Epithelial cell of proximal tubule (primary cell): ENCODE results near the gene MYO18A. TPM values are rescaled to one million over a fixed set of nuclear protein-coding genes. Genes with fewer than 3 reads are reported as not detected.

ENCODE experiments used
- DNase-seq: peaks from one replicate; pipeline ENCODE4 v3.0.0-alpha.2; 2011; ENCODE audit warnings: low read depth
- H3K4me3 ChIP-seq: 2 replicates; pipeline ENCODE4 v1.5.1; 2011; ENCODE audit warnings: low read depth, mild to moderate bottlenecking, low read length
- CTCF ChIP-seq: conservative IDR thresholded peaks from 2 replicates; pipeline ENCODE4 v1.5.1; 2012; ENCODE audit warnings: low read depth, mild to moderate bottlenecking, low read length
- total RNA-seq: library from RNA; depleted of rRNA; stranded (reverse); fragments of >200 nt; gene quantifications from 2 replicates; pipeline ENCODE4 v1.2.3, GENCODE V29; 2015

The MYO18A gene
- total RNA-seq, 1 donor from 2014 or later = 34.2 TPM

- no peak overlapping the region for H3K4me3 ChIP-seq
- DNase-seq = no peak
- no peak for TF ChIP-seq CTCF
These were observed 39.3 kb downstream of the MYO18A start for GRCh38 chr17:29140631-29141513.

- no peak for DNase-seq
- H3K4me3 ChIP-seq = no peak overlapping the region
- TF ChIP-seq CTCF = no peak
These were observed 40.1 kb downstream of the MYO18A start for GRCh38 chr17:29140051-29140621.

- no peak for DNase-seq
- no peak for TF ChIP-seq CTCF
- no peak overlapping the region for H3K4me3 ChIP-seq
These were observed 41.1 kb downstream of the MYO18A start for GRCh38 chr17:29138971-29139691.

- TF ChIP-seq CTCF = no peak
- no peak overlapping the region for H3K4me3 ChIP-seq
- DNase-seq = no peak
These were observed 41.8 kb downstream of the MYO18A start for GRCh38 chr17:29138184-29138955.

GRCh38 chr17:29136998-29137730 lies 43.0 kb downstream of the MYO18A start:
- TF ChIP-seq CTCF = no peak
- DNase-seq = no peak
- H3K4me3 ChIP-seq = no peak overlapping the region

GRCh38 chr17:29135464-29135863 lies 44.7 kb downstream of the MYO18A start:
- DNase-seq = no peak
- TF ChIP-seq CTCF = no peak
- H3K4me3 ChIP-seq = no peak overlapping the region
